HCT116 (cell line): ENCODE data around the gene RFTN1. TPM values are rescaled to one million over a fixed set of nuclear protein-coding genes. Genes with fewer than 3 reads are reported as not detected.

Experiments used
- ATAC-seq: fragments of 200-7000 bp; cut with Tn5 transposase; 2 replicates; pipeline ENCODE4 v1.9.1; 2020; ENCODE audit warnings: mild to moderate bottlenecking, moderate library complexity
- BruUV-seq: library from RNA; stranded (reverse); fragments of 400-500 nt; replicated peaks from 2 replicates; lab custom pipeline; 2021; lab: Mats Ljungman, UMichigan
- CTCF ChIA-PET: fragments of 300-600 bp; sonication (Branson Sonifier 250); formaldehyde crosslinking; loops from one replicate; lab custom pipeline; 2021; ENCODE audit warnings: antibody characterized with exemption; lab: Charles Lee
- POLR2A ChIA-PET: fragments of 300-600, 350-600 bp; sonication (Branson Sonifier 250); formaldehyde crosslinking; loops from one replicate; lab custom pipeline; 2021; ENCODE audit warnings: antibody characterized with exemption; lab: Charles Lee
- RAD21 ChIA-PET, 2 experiments: fragments of 300-600 bp; sonication (Branson Sonifier 250); formaldehyde crosslinking; loops; one replicate each; lab custom pipeline; 2023; ENCODE audit warnings: low total read pairs in 2 of 2; ENCODE audit not compliant: uncharacterized antibody in 2 of 2, unreplicated experiment in 2 of 2, low non-redundant PET in 1 of 2; lab: Charles Lee
- DNase-seq: peaks from one replicate; pipeline ENCODE4 v3.0.0-alpha.2; 2010; ENCODE audit warnings: low read depth, low spot score
- H2AFZ ChIP-seq: fragments of 200-600 bp; shearing (Covaris generic), sonication (generic); 2 replicates; pipeline ENCODE4 v1.6.1; 2017; ENCODE audit warnings: low read depth, mixed run types, mixed read lengths, antibody characterized with exemption, low read length; ENCODE audit not compliant: poor library complexity, severe bottlenecking
- H3K27ac ChIP-seq: 2 replicates; pipeline ENCODE4 v1.5.1; 2012; ENCODE audit warnings: low read depth, low read length
- H3K27me3 ChIP-seq: fragments of 200-600 bp; sonication (generic); 2 replicates; pipeline ENCODE4 v1.6.1; 2016; ENCODE audit warnings: mixed run types, low read length, mixed read lengths; ENCODE audit not compliant: insufficient read depth
- H3K36me3 ChIP-seq, 2 experiments: fragments of 200-500 bp in 1 of 2; fragments of 200-600 bp in 1 of 2; sonication (Bioruptor generic) in 1 of 2; sonication (generic) in 1 of 2; 2 replicates each; pipeline versions ENCODE4 v1.5.1 to v1.6.1; 2014 to 2016; ENCODE audit warnings: low read length in 2 of 2, inconsistent platforms in 1 of 2, mixed read lengths in 1 of 2, mixed run types in 1 of 2; ENCODE audit not compliant: insufficient read depth in 2 of 2, control insufficient read depth in 1 of 2
- H3K4me1 ChIP-seq, 2 experiments: fragments of 200-600 bp in 1 of 2; sonication (generic) in 1 of 2; 2 replicates each; pipeline versions ENCODE4 v1.5.1 to v1.6.1; 2012 to 2017; ENCODE audit warnings: low read length in 2 of 2, inconsistent platforms in 1 of 2, mild to moderate bottlenecking in 1 of 2, mixed read lengths in 1 of 2, mixed run types in 1 of 2, moderate library complexity in 1 of 2; ENCODE audit not compliant: insufficient read depth in 2 of 2, control insufficient read depth in 1 of 2
- H3K4me2 ChIP-seq: fragments of 200-600 bp; sonication (generic); 2 replicates; pipeline ENCODE4 v1.6.1; 2017; ENCODE audit warnings: mixed run types, low read length, mixed read lengths
- H3K4me3 ChIP-seq, 2 experiments: fragments of 200-600 bp in 1 of 2; sonication (generic) in 1 of 2; replicated peaks in 1 of 2; 2 replicates each; pipeline ENCODE4 v1.5.1; 2011 to 2016; ENCODE audit warnings: low read length in 2 of 2, control low read depth in 1 of 2, low read depth in 1 of 2, mild to moderate bottlenecking in 1 of 2, mixed read lengths in 1 of 2, mixed run types in 1 of 2
- H3K79me2 ChIP-seq: fragments of 200-600 bp; sonication (generic); 2 replicates; pipeline ENCODE4 v1.6.1; 2017; ENCODE audit warnings: mild to moderate bottlenecking, mixed run types, low read length, moderate library complexity, mixed read lengths; ENCODE audit not compliant: insufficient read depth
- H3K9ac ChIP-seq: fragments of 200-600 bp; sonication (generic); 2 replicates; pipeline ENCODE4 v1.6.1; 2016; ENCODE audit warnings: low read length, mixed read lengths
- H3K9me2 ChIP-seq: fragments of 200-600 bp; sonication (generic), shearing (Covaris generic); 2 replicates; pipeline ENCODE4 v1.6.1; 2017; ENCODE audit warnings: mixed run types, mild to moderate bottlenecking, moderate library complexity; ENCODE audit not compliant: insufficient read depth
- H3K9me3 ChIP-seq, 2 experiments: fragments of 200-500 bp in 1 of 2; fragments of 200-600 bp in 1 of 2; sonication (Bioruptor generic) in 1 of 2; sonication (generic) in 1 of 2; 2 replicates each; pipeline ENCODE4 v1.6.1; 2014 to 2017; ENCODE audit warnings: low read length in 2 of 2, mixed read lengths in 2 of 2, inconsistent platforms in 1 of 2, low read depth in 1 of 2, mild to moderate bottlenecking in 1 of 2, mixed run types in 1 of 2, moderate library complexity in 1 of 2; ENCODE audit not compliant: control insufficient read depth in 1 of 2, insufficient read depth in 1 of 2
- H4K20me1 ChIP-seq: fragments of 200-600 bp; sonication (generic), shearing (Covaris generic); 2 replicates; pipeline ENCODE4 v1.6.1; 2017; ENCODE audit warnings: mixed run types, mild to moderate bottlenecking, moderate library complexity; ENCODE audit not compliant: insufficient read depth
- CBX3 ChIP-seq: IDR thresholded peaks from 2 replicates; pipeline ENCODE4 v1.6.1; 2012; ENCODE audit warnings: low read depth
- CEBPB ChIP-seq: IDR thresholded peaks from 2 replicates; pipeline ENCODE4 v1.6.1; 2012; ENCODE audit warnings: low read depth
- EZH2phosphoT487 ChIP-seq: fragments of 200-600 bp; IDR thresholded peaks from 2 replicates; pipeline ENCODE4 v1.6.1; 2018; ENCODE audit warnings: antibody characterized with exemption, borderline replicate concordance
- FOSL1 ChIP-seq: IDR thresholded peaks from 2 replicates; pipeline ENCODE4 v1.6.1; 2012; ENCODE audit warnings: low read depth
- JUND ChIP-seq: IDR thresholded peaks from 2 replicates; pipeline ENCODE4 v1.6.1; 2012
- RAD21 ChIP-seq: IDR thresholded peaks from 2 replicates; pipeline ENCODE4 v1.6.1; 2012; ENCODE audit warnings: low read depth, mild to moderate bottlenecking
- REST ChIP-seq: IDR thresholded peaks from 2 replicates; pipeline ENCODE4 v1.6.1; 2012; ENCODE audit warnings: low read depth
- SIN3A ChIP-seq: IDR thresholded peaks from 2 replicates; pipeline ENCODE4 v1.6.1; 2012; ENCODE audit warnings: low read depth
- SP1 ChIP-seq: IDR thresholded peaks from 2 replicates; pipeline ENCODE4 v1.6.1; 2012; ENCODE audit warnings: low read depth
- SRF ChIP-seq: IDR thresholded peaks from 2 replicates; pipeline ENCODE4 v1.6.1; 2012; ENCODE audit warnings: low read depth
- TCF7L2 ChIP-seq: IDR thresholded peaks from 2 replicates; pipeline ENCODE4 v1.7.0; 2011; ENCODE audit warnings: borderline replicate concordance, inconsistent platforms; ENCODE audit not compliant: insufficient read depth, insufficient read length; ENCODE audit errors: extremely low read depth
- ZNF274 ChIP-seq: fragments of 200-500 bp; sonication (Bioruptor generic); IDR thresholded peaks from 2 replicates; pipeline ENCODE4 v1.6.1; 2014; ENCODE audit warnings: mild to moderate bottlenecking, low read depth, low read length, inconsistent platforms
- intact Hi-C: fragments of 100-400 bp; cut with micrococcal nuclease; formaldehyde crosslinking; loops from 2 replicates; pipeline ENCODE4 v1.10.0; 2022
- total RNA-seq: library from RNA; stranded (reverse); gene quantifications from one replicate; pipeline ENCODE4 v1.2.1, GENCODE V29; 2021; ENCODE audit not compliant: unreplicated experiment
- TF ChIP-seq, protein P1 (sequence below): IDR thresholded peaks from 2 replicates; pipeline ENCODE4 v1.6.1; 2012
- TF ChIP-seq, protein P2 (sequence below): IDR thresholded peaks from 2 replicates; pipeline ENCODE4 v1.6.1; 2011; ENCODE audit warnings: mild to moderate bottlenecking, low read length, moderate library complexity; ENCODE audit not compliant: insufficient replicate concordance; ENCODE audit errors: extremely low read depth
- TF ChIP-seq, protein P3 (sequence below), 3 experiments: fragments of 200-600 bp in 1 of 3; sonication (generic) in 1 of 3; IDR thresholded peaks in 2 of 3; conservative IDR thresholded peaks in 1 of 3; 2 replicates each; pipeline ENCODE4 v1.5.1; 2012 to 2017; ENCODE audit warnings: low read depth in 2 of 3, low read length in 2 of 3, antibody characterized with exemption in 1 of 3, borderline replicate concordance in 1 of 3, control low read depth in 1 of 3, mild to moderate bottlenecking in 1 of 3, mixed read lengths in 1 of 3, mixed run types in 1 of 3, moderate library complexity in 1 of 3; ENCODE audit not compliant: insufficient read depth in 1 of 3

The RFTN1 gene
- total RNA-seq, 1 experiment from 2014 or later, result 3.9 TPM

DNA sequence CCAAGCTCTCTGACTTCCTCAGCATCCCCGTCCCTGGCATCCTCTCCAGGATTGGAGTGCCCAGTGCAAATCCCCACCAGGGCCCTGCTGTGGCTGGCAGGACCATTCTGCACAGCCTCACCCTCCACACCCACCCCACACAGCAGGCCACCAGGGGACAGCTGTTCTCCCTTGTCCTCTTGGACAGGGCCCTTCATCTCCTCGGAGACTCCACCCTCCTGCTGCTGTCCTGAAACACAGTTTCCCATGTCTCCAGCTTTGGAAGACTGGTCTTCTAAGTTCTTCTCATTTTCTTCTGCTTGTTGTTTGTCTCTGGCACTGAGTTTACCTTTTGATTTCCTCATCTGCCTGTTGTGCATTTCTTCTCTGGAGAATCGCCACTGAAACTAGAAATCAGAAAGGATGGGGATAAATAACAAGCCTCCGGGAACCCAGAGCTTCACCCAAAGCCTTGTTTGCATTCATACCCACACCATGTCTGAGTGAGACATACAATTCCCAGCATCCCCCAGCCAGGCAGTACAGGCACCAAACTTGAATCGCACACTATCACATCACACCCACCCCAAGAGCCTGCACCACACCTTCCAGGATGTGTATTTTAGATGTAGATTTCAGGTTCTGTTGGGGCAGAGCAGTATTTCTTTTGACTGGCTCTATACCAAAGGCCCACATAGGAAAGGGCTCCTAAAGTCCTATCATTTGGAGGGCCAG, 196.5 kb downstream of the RFTN1 start:
- CTCF ChIA-PET, result no interaction called here
- H3K36me3 ChIP-seq, result no peaks in the 10 kb centered on the region

More for the DNA sequence above, 196.5 kb downstream of the RFTN1 start:
- no peak for TF ChIP-seq ZNF274
- TF ChIP-seq, protein P1, sequence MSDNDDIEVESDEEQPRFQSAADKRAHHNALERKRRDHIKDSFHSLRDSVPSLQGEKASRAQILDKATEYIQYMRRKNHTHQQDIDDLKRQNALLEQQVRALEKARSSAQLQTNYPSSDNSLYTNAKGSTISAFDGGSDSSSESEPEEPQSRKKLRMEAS, result no peak
- no peak for TF ChIP-seq SP1
- no peak for TF ChIP-seq CEBPB
- TF ChIP-seq JUND, result no peak
- TF ChIP-seq CBX3, result no peak
- TF ChIP-seq, protein P2, sequence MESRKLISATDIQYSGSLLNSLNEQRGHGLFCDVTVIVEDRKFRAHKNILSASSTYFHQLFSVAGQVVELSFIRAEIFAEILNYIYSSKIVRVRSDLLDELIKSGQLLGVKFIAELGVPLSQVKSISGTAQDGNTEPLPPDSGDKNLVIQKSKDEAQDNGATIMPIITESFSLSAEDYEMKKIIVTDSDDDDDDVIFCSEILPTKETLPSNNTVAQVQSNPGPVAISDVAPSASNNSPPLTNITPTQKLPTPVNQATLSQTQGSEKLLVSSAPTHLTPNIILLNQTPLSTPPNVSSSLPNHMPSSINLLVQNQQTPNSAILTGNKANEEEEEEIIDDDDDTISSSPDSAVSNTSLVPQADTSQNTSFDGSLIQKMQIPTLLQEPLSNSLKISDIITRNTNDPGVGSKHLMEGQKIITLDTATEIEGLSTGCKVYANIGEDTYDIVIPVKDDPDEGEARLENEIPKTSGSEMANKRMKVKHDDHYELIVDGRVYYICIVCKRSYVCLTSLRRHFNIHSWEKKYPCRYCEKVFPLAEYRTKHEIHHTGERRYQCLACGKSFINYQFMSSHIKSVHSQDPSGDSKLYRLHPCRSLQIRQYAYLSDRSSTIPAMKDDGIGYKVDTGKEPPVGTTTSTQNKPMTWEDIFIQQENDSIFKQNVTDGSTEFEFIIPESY, result no peak
- no peak for TF ChIP-seq REST
- TF ChIP-seq FOSL1, result no peak
- no peak for TF ChIP-seq RAD21
- TF ChIP-seq SIN3A, result no peak
- TF ChIP-seq EZH2phosphoT487, result no peak
- TF ChIP-seq SRF, result no peak
- TF ChIP-seq TCF7L2, result no peak
- TF ChIP-seq, protein P3, sequence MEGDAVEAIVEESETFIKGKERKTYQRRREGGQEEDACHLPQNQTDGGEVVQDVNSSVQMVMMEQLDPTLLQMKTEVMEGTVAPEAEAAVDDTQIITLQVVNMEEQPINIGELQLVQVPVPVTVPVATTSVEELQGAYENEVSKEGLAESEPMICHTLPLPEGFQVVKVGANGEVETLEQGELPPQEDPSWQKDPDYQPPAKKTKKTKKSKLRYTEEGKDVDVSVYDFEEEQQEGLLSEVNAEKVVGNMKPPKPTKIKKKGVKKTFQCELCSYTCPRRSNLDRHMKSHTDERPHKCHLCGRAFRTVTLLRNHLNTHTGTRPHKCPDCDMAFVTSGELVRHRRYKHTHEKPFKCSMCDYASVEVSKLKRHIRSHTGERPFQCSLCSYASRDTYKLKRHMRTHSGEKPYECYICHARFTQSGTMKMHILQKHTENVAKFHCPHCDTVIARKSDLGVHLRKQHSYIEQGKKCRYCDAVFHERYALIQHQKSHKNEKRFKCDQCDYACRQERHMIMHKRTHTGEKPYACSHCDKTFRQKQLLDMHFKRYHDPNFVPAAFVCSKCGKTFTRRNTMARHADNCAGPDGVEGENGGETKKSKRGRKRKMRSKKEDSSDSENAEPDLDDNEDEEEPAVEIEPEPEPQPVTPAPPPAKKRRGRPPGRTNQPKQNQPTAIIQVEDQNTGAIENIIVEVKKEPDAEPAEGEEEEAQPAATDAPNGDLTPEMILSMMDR (IDR thresholded peaks at IDR 0.05 in 2 of 3, conservative IDR thresholded peaks at IDR 0.05 in 1 of 3; ENCODE audit: borderline replicate concordance in 1 of 3, insufficient read depth in 1 of 3, low read depth in 2 of 3, low read length in 2 of 3), result no peak
- TF ChIP-seq, all 23 proteins: peak for 0
- Histone ChIP-seq H3K4me3 (no peak overlapping the region), H3K9me2 (no peaks in the 10 kb centered on the region), H3K27ac (no peak overlapping the region), H3K4me1 (no peaks in the 10 kb centered on the region), H3K9ac (no peak overlapping the region), H3K79me2 (no peaks in the 10 kb centered on the region), H3K27me3 (no peaks in the 10 kb centered on the region), H3K4me2 (no peak overlapping the region), H2AFZ (no peak overlapping the region), H3K9me3 (no peaks in the 10 kb centered on the region), H4K20me1 (no peaks in the 10 kb centered on the region)
- DNase-seq, result no peak
- ATAC-seq, result no peak
- BruUV-seq, result no TSS peak
- intact Hi-C loops, result no loop called here
- POLR2A ChIA-PET, result no interaction called here
- RAD21 ChIA-PET, result no interaction called here
